Peyer's patch (tissue), 4 donors: ENCODE results near the gene SUGCT. TPM values are rescaled to one million over a fixed set of nuclear protein-coding genes. Genes with fewer than 3 reads are reported as not detected.

Source experiments
- DNase-seq, 3 donors: peaks; one replicate each; pipeline ENCODE4 v3.0.0-alpha.2; 2017 to 2019
- H3K27ac ChIP-seq, 4 donors: fragments of 200-600 bp; sonication (generic); one replicate each; pipeline ENCODE4 v1.5.1; 2016 to 2019
- H3K27me3 ChIP-seq, 2 donors: fragments of 200-600 bp; sonication (generic); one replicate each; pipeline ENCODE4 v1.5.1; 2019
- H3K36me3 ChIP-seq, 3 donors: fragments of 200-600 bp; sonication (generic); one replicate each; pipeline ENCODE4 v1.5.1; 2016 to 2019
- H3K4me1 ChIP-seq, 4 donors: fragments of 200-600 bp; sonication (generic); one replicate each; pipeline ENCODE4 v1.5.1; 2016 to 2019
- H3K4me3 ChIP-seq, 4 donors: fragments of 200-600 bp; sonication (generic); 1 replicate in 3 of 4; 2 replicates in 1 of 4; pipeline ENCODE4 v1.5.1; 2016 to 2019; ENCODE audit warnings: mild to moderate bottlenecking in 1 of 4
- H3K9me3 ChIP-seq, 4 donors: fragments of 200-600 bp; sonication (generic); one replicate each; pipeline ENCODE4 v1.5.1; 2016 to 2019; ENCODE audit warnings: mild to moderate bottlenecking in 1 of 4
- POLR2A ChIP-seq, 2 donors: fragments of 450-650 bp; IDR thresholded peaks; one replicate each; pipeline ENCODE4 v1.5.1; 2017; ENCODE audit warnings: antibody characterized with exemption in 2 of 2, mild to moderate bottlenecking in 2 of 2, moderate library complexity in 2 of 2
- total RNA-seq, 4 donors: library from RNA; depleted of rRNA; stranded (reverse); fragments of >200 nt; gene quantifications; one replicate each; pipeline ENCODE4 v1.1.0, GENCODE V29; 2016
- TF ChIP-seq, protein P1 (sequence below), 6 experiments: fragments of 450-650 bp in 4 of 6; fragments of 200-600 bp in 2 of 6; sonication (generic) in 1 of 6; IDR thresholded peaks; one replicate each; pipeline ENCODE4 v1.5.1; 2017 to 2019; ENCODE audit warnings: antibody characterized with exemption in 6 of 6, mild to moderate bottlenecking in 3 of 6, moderate library complexity in 1 of 6

SUGCT gene
- total RNA-seq, 4 donors from 2014 or later, result 6.4 to 8.9 (median 8.3) TPM; not detected in 1

DNA sequence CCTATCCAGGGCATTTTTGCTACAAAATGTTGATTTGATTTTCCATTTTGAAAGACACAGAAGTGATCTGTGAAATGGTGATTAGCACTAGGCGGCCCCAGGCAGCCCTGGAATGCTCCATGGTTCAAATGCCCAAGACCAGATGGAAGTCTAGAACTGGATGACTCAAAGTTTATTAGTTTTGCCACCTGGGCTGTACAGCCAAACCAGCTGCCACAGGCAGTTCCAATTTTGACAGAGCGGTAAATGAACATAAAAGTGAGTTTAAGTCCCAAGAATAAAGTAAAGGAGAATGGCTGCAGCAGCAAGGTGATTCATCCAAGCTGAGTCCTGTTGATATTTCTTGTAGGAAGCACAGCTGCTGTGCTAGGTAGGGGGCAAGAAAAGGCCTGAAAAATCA lies 180.5 kb downstream of the SUGCT start:
- Histone ChIP-seq H3K9me3 (no peaks in the 10 kb centered on the region), H3K4me3 (no peak overlapping the region), H3K27ac (no peak overlapping the region), H3K4me1 (no peaks in the 10 kb centered on the region), H3K27me3 (no peaks in the 10 kb centered on the region), H3K36me3 (no peaks in the 10 kb centered on the region)
- DNase-seq, result no peak
- no peak for TF ChIP-seq POLR2A (IDR thresholded peaks at IDR 0.05)
- TF ChIP-seq, protein P1, sequence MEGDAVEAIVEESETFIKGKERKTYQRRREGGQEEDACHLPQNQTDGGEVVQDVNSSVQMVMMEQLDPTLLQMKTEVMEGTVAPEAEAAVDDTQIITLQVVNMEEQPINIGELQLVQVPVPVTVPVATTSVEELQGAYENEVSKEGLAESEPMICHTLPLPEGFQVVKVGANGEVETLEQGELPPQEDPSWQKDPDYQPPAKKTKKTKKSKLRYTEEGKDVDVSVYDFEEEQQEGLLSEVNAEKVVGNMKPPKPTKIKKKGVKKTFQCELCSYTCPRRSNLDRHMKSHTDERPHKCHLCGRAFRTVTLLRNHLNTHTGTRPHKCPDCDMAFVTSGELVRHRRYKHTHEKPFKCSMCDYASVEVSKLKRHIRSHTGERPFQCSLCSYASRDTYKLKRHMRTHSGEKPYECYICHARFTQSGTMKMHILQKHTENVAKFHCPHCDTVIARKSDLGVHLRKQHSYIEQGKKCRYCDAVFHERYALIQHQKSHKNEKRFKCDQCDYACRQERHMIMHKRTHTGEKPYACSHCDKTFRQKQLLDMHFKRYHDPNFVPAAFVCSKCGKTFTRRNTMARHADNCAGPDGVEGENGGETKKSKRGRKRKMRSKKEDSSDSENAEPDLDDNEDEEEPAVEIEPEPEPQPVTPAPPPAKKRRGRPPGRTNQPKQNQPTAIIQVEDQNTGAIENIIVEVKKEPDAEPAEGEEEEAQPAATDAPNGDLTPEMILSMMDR (IDR thresholded peaks at IDR 0.05), result no peak

- Histone ChIP-seq H3K4me3 (no peak overlapping the region), H3K4me1 (no peaks in the 10 kb centered on the region), H3K27ac (no peak overlapping the region), H3K27me3 (no peaks in the 10 kb centered on the region), H3K36me3 (no peaks in the 10 kb centered on the region), H3K9me3 (no peaks in the 10 kb centered on the region)
- TF ChIP-seq, protein P1 (IDR thresholded peaks at IDR 0.05), result no peak
- TF ChIP-seq POLR2A (IDR thresholded peaks at IDR 0.05), result no peak
- no peak for DNase-seq
Observed at GRCh38 chr7:40316176-40316575, 181.4 kb downstream of the SUGCT start.

GRCh38 chr7:40324914-40325313 lies 190.1 kb downstream of the SUGCT start:
- no peak for DNase-seq
- no peak for TF ChIP-seq POLR2A (IDR thresholded peaks at IDR 0.05)
- TF ChIP-seq, protein P1 (IDR thresholded peaks at IDR 0.05), result no peak
- no peak overlapping the region for H3K27ac ChIP-seq

DNA sequence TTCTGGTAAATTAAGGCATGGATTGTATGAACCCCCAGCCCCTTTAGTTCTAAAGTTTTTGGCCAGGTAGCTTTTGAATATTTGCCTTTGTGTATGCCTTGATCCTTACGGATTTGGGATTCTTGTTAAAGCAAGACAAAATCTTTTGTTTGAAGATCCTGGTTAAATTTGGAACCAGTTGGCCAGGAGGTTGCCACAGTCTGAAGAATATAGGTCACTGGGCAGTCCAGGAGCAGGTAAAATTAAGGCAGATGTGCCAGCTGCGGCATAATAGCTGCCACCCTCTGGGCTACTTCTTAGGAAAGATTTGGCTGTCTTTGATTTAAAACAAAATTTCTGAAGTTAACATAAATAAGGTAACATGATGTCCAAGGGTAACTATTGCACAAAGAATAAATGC lies 192.3 kb downstream of the SUGCT start:
- Histone ChIP-seq H3K4me1 (no peaks in the 10 kb centered on the region), H3K27ac (no peak overlapping the region), H3K27me3 (no peaks in the 10 kb centered on the region), H3K4me3 (no peak overlapping the region), H3K36me3 (no peaks in the 10 kb centered on the region), H3K9me3 (no peaks in the 10 kb centered on the region)
- no peak for DNase-seq
- no peak for TF ChIP-seq POLR2A (IDR thresholded peaks at IDR 0.05)
- TF ChIP-seq, protein P1 (IDR thresholded peaks at IDR 0.05), result no peak

More at GRCh38 chr7:40324914-40325313, 190.1 kb downstream of the SUGCT start:
- no peaks in the 10 kb centered on the region for H3K4me1 ChIP-seq
- H3K36me3 ChIP-seq, result no peaks in the 10 kb centered on the region
- no peaks in the 10 kb centered on the region for H3K9me3 ChIP-seq
- H3K4me3 ChIP-seq, result no peak overlapping the region
- H3K27me3 ChIP-seq, result no peaks in the 10 kb centered on the region

- no peaks in the 10 kb centered on the region for H3K4me1 ChIP-seq
- DNase-seq, result no peak
- no peaks in the 10 kb centered on the region for H3K36me3 ChIP-seq
- H3K27ac ChIP-seq, result no peak overlapping the region
- H3K9me3 ChIP-seq, result no peaks in the 10 kb centered on the region
- no peaks in the 10 kb centered on the region for H3K27me3 ChIP-seq
- TF ChIP-seq, protein P1 (IDR thresholded peaks at IDR 0.05), result no peak
- TF ChIP-seq POLR2A (IDR thresholded peaks at IDR 0.05), result no peak
- no peak overlapping the region for H3K4me3 ChIP-seq
Observed at GRCh38 chr7:40327873-40328272, 193.1 kb downstream of the SUGCT start.

GRCh38 chr7:40329601-40330153 lies 194.9 kb downstream of the SUGCT start:
- Histone ChIP-seq H3K4me3 (no peak overlapping the region), H3K4me1 (no peaks in the 10 kb centered on the region), H3K36me3 (no peaks in the 10 kb centered on the region), H3K9me3 (no peaks in the 10 kb centered on the region), H3K27ac (no peak overlapping the region), H3K27me3 (no peaks in the 10 kb centered on the region)
- no peak for DNase-seq
- TF ChIP-seq POLR2A (IDR thresholded peaks at IDR 0.05), result no peak
- TF ChIP-seq, protein P1 (IDR thresholded peaks at IDR 0.05), result peak in 5 of 6 experiments; percentile 60 to 86 (median 78)
